ENCODE measurements around the gene CHAMP1. TPM values are rescaled to one million over a fixed set of nuclear protein-coding genes. Genes with fewer than 3 reads are reported as not detected.

CHAMP1 gene
- total and polyA plus RNA-seq, 2 donors (not counting 3 experiments of a cell fraction or from before 2014, with no cell fraction given) = 19.2 to 24.1 TPM

GRCh38 chr13:114303700-114304327, 10.5 kb upstream of the CHAMP1 start:
- Histone ChIP-seq H3K9ac (replicated peaks; ENCODE audit: extremely low read depth, insufficient read depth, low read length) (no peak overlapping the region), H3K27ac (ENCODE audit: insufficient read depth, low read depth, low read length) (no peak overlapping the region), H3K4me3 (replicated peaks in 1 of 3; ENCODE audit: insufficient read depth in 1 of 3, low read depth in 1 of 3, low read length in 3 of 3) (no peak overlapping the region), H3K79me2 (ENCODE audit: control insufficient read depth, insufficient read depth, low read length) (no peaks in the 10 kb centered on the region), H3K9me1 (replicated peaks; ENCODE audit: control insufficient read depth, extremely low read depth, insufficient read depth, low read length) (no peaks in the 10 kb centered on the region), H4K20me1 (replicated peaks; ENCODE audit: control insufficient read depth, extremely low read depth, insufficient read depth, low read length) (no peaks in the 10 kb centered on the region), H3K27me3 (ENCODE audit: control insufficient read depth in 2 of 2, insufficient read depth in 2 of 2, low read length in 2 of 2) (no peaks in the 10 kb centered on the region), H2AFZ (ENCODE audit: low read depth, low read length) (no peak overlapping the region), H3K9me3 (replicated peaks; ENCODE audit: control insufficient read depth, insufficient read depth, low read length) (no peaks in the 10 kb centered on the region), H3K4me2 (ENCODE audit: insufficient read depth, low read length) (no peak overlapping the region), H3K36me3 (ENCODE audit: control insufficient read depth in 2 of 2, extremely low read depth in 1 of 2, insufficient read depth in 2 of 2, low read length in 2 of 2) (peaks cover 11 to 21% of the 10 kb centered on the region in 2 experiments), H3K4me1 (ENCODE audit: control insufficient read depth, extremely low read depth, insufficient read depth, low read length) (no peaks in the 10 kb centered on the region)
- CTCF ChIA-PET = interaction anchor here (0.7 kb wide), 1 partner anchor 14 kb away, joined by 3 read pairs; no protein-coding TSS in a partner anchor
- intact Hi-C loops (cut with micrococcal nuclease) (no loop called here), dilution Hi-C loops (cut with MboI; ENCODE audit: extremely low pct_ligation_motif_present, low sequenced_read_pairs) (no loop called here)
- no TSS peak for BruUV-seq (replicated peaks)
- DNase-seq (ENCODE audit: low read depth, low spot score) (no peak), FAIRE-seq (no peak)
- no peak for TF ChIP-seq MYC (IDR thresholded peaks at IDR 0.05; ENCODE audit: low read depth, low read length)
- TF ChIP-seq POLR2A (IDR thresholded peaks at IDR 0.05; ENCODE audit: low read depth, low read length) = no peak
- no peak for TF ChIP-seq FOS (IDR thresholded peaks at IDR 0.05; ENCODE audit: borderline replicate concordance, insufficient read depth, low read length)
- TF ChIP-seq CTCF (IDR thresholded peaks at IDR 0.05; ENCODE audit: extremely low read depth in 1 of 2, insufficient read depth in 1 of 2, low read depth in 1 of 2, low read length in 2 of 2) = no peak
- POLR2A ChIA-PET = no interaction called here

- Histone ChIP-seq H3K9me1 (replicated peaks; ENCODE audit: control insufficient read depth, extremely low read depth, insufficient read depth, low read length) (no peaks in the 10 kb centered on the region), H3K9me3 (replicated peaks; ENCODE audit: control insufficient read depth, insufficient read depth, low read length) (no peaks in the 10 kb centered on the region), H2AFZ (ENCODE audit: low read depth, low read length) (no peak overlapping the region), H3K9ac (replicated peaks; ENCODE audit: extremely low read depth, insufficient read depth, low read length) (no peak overlapping the region), H3K36me3 (ENCODE audit: control insufficient read depth in 2 of 2, extremely low read depth in 1 of 2, insufficient read depth in 2 of 2, low read length in 2 of 2) (peaks cover 7 to 17% of the 10 kb centered on the region in 2 experiments), H3K27me3 (ENCODE audit: control insufficient read depth in 2 of 2, insufficient read depth in 2 of 2, low read length in 2 of 2) (no peaks in the 10 kb centered on the region), H3K4me2 (ENCODE audit: insufficient read depth, low read length) (no peak overlapping the region), H4K20me1 (replicated peaks; ENCODE audit: control insufficient read depth, extremely low read depth, insufficient read depth, low read length) (no peaks in the 10 kb centered on the region), H3K4me1 (ENCODE audit: control insufficient read depth, extremely low read depth, insufficient read depth, low read length) (no peaks in the 10 kb centered on the region), H3K79me2 (ENCODE audit: control insufficient read depth, insufficient read depth, low read length) (no peaks in the 10 kb centered on the region), H3K27ac (ENCODE audit: insufficient read depth, low read depth, low read length) (no peak overlapping the region), H3K4me3 (replicated peaks in 1 of 3; ENCODE audit: insufficient read depth in 1 of 3, low read depth in 1 of 3, low read length in 3 of 3) (no peak overlapping the region)
- no TSS peak for BruUV-seq (replicated peaks)
- TF ChIP-seq MAX (IDR thresholded peaks at IDR 0.05; ENCODE audit: insufficient read depth, insufficient read length) (no peak), CTCF (IDR thresholded peaks at IDR 0.05; ENCODE audit: extremely low read depth in 1 of 2, insufficient read depth in 1 of 2, low read depth in 1 of 2, low read length in 2 of 2) (no peak), GATA2 (IDR thresholded peaks at IDR 0.05; ENCODE audit: insufficient read depth, insufficient read length, low read depth, low read length) (no peak), JUN (IDR thresholded peaks at IDR 0.05; ENCODE audit: borderline replicate concordance, insufficient read depth, insufficient read length, low read depth) (no peak), POLR2AphosphoS5 (IDR thresholded peaks at IDR 0.05; ENCODE audit: insufficient read depth, low read depth, low read length) (no peak), FOS (IDR thresholded peaks at IDR 0.05; ENCODE audit: borderline replicate concordance, insufficient read depth, low read length) (no peak), EZH2 (IDR thresholded peaks at IDR 0.05; ENCODE audit: borderline replicate concordance, low read depth, low read length, severe bottlenecking) (no peak), MYC (IDR thresholded peaks at IDR 0.05; ENCODE audit: low read depth, low read length) (no peak), POLR2A (IDR thresholded peaks at IDR 0.05; ENCODE audit: low read depth, low read length) (no peak)
- no peak for DNase-seq (ENCODE audit: low read depth, low spot score)
- no peak for FAIRE-seq
- CTCF ChIA-PET = no interaction called here
- POLR2A ChIA-PET = no interaction called here
- dilution Hi-C loops (cut with MboI; ENCODE audit: extremely low pct_ligation_motif_present, low sequenced_read_pairs) (no loop called here), intact Hi-C loops (cut with micrococcal nuclease) (no loop called here)
Measured at GRCh38 chr13:114304346-114305034, 9.8 kb upstream of the CHAMP1 start.

All from endothelial cell of umbilical vein (primary cell).